Non-pigmented ciliary epithelial cell (primary cell): ENCODE measurements around the gene SPATA13.

Experiments used
- DNase-seq: peaks from one replicate; pipeline ENCODE4 v3.0.0-alpha.2; 2010; ENCODE audit warnings: low read depth

SPATA13 gene

GRCh38 chr13:24223341-24224231, 63.1 kb downstream of the SPATA13 start:
- no peak for DNase-seq

GRCh38 chr13:24224232-24224680, 63.7 kb downstream of the SPATA13 start:
- DNase-seq: no peak

- no peak for DNase-seq
These were observed 64.5 kb downstream of the SPATA13 start for GRCh38 chr13:24225062-24225461.

- DNase-seq: no peak
These were observed 65.4 kb downstream of the SPATA13 start for GRCh38 chr13:24225930-24226329.

GRCh38 chr13:24226762-24227161, 66.2 kb downstream of the SPATA13 start:
- no peak for DNase-seq

GRCh38 chr13:24228852-24229458, 68.4 kb downstream of the SPATA13 start:
- no peak for DNase-seq

GRCh38 chr13:24230428-24231072, 70.0 kb downstream of the SPATA13 start:
- DNase-seq: no peak

- no peak for DNase-seq
These were observed 70.9 kb downstream of the SPATA13 start for GRCh38 chr13:24231377-24231776.

- no peak for DNase-seq
These were observed 71.5 kb downstream of the SPATA13 start for GRCh38 chr13:24232037-24232436.

- DNase-seq: no peak
These were observed 72.0 kb downstream of the SPATA13 start for GRCh38 chr13:24232474-24232873.

GRCh38 chr13:24233351-24233901, 72.9 kb downstream of the SPATA13 start:
- peak; percentile 15 for DNase-seq

GRCh38 chr13:24234200-24234915, 73.8 kb downstream of the SPATA13 start:
- no peak for DNase-seq

GRCh38 chr13:24237356-24237755, 76.8 kb downstream of the SPATA13 start:
- no peak for DNase-seq

GRCh38 chr13:24241336-24241735, 80.8 kb downstream of the SPATA13 start:
- DNase-seq: no peak

GRCh38 chr13:24242100-24242499, 81.6 kb downstream of the SPATA13 start:
- no peak for DNase-seq

- DNase-seq: no peak
These were observed 82.8 kb downstream of the SPATA13 start for GRCh38 chr13:24243302-24243701.

- no peak for DNase-seq
These were observed 84.3 kb downstream of the SPATA13 start for GRCh38 chr13:24244802-24245201.

- no peak for DNase-seq
These were observed 86.5 kb downstream of the SPATA13 start for GRCh38 chr13:24247016-24247415.

- no peak for DNase-seq
These were observed 89.1 kb downstream of the SPATA13 start for GRCh38 chr13:24249624-24250023.

- no peak for DNase-seq
These were observed 90.0 kb downstream of the SPATA13 start for GRCh38 chr13:24250376-24251057.

GRCh38 chr13:24251525-24251924, 91.0 kb downstream of the SPATA13 start:
- DNase-seq: no peak
